Measurements from ENCODE around the gene MTRF1.
"Not testable (repeated sequence)": the region's sequence is repeated elsewhere in the genome, so short reads cannot be mapped to it uniquely, and the experiment has no call there.

The MTRF1 gene

GRCh38 chr13:41293272-41293671, 29.9 kb upstream of the MTRF1 start:
- peaks cover 8% of the 10 kb centered on the region for H3K36me3 Mint-ChIP-seq
- H3K27ac Mint-ChIP-seq, result no peak overlapping the region
- H3K4me3 Mint-ChIP-seq, result no peak overlapping the region
- ATAC-seq, result no peak
- peaks cover 14% of the 10 kb centered on the region for H3K27me3 Mint-ChIP-seq
- H3K4me1 Mint-ChIP-seq, result no peaks in the 10 kb centered on the region
- H3K9me3 Mint-ChIP-seq, result peaks cover 3% of the 10 kb centered on the region

GRCh38 chr13:41291246-41291645, 27.9 kb upstream of the MTRF1 start:
- peaks cover 3% of the 10 kb centered on the region for H3K9me3 Mint-ChIP-seq
- peaks cover 13% of the 10 kb centered on the region for H3K27me3 Mint-ChIP-seq
- no peak for ATAC-seq
- peaks cover 8% of the 10 kb centered on the region for H3K36me3 Mint-ChIP-seq
- H3K27ac Mint-ChIP-seq, result no peak overlapping the region
- no peaks in the 10 kb centered on the region for H3K4me1 Mint-ChIP-seq
- no peak overlapping the region for H3K4me3 Mint-ChIP-seq

- ATAC-seq, result no peak
- peaks cover 8% of the 10 kb centered on the region for H3K36me3 Mint-ChIP-seq
- H3K4me1 Mint-ChIP-seq, result no peaks in the 10 kb centered on the region
- H3K9me3 Mint-ChIP-seq, result peaks cover 2% of the 10 kb centered on the region
- peaks cover 13% of the 10 kb centered on the region for H3K27me3 Mint-ChIP-seq
- H3K4me3 Mint-ChIP-seq, result no peak overlapping the region
- no peak overlapping the region for H3K27ac Mint-ChIP-seq
Observed at GRCh38 chr13:41289463-41289881, 26.1 kb upstream of the MTRF1 start.

GRCh38 chr13:41286370-41286769, 23.0 kb upstream of the MTRF1 start:
- no peaks in the 10 kb centered on the region for H3K9me3 Mint-ChIP-seq
- H3K27me3 Mint-ChIP-seq, result peaks cover 4% of the 10 kb centered on the region
- peaks cover under 1% of the 10 kb centered on the region for H3K36me3 Mint-ChIP-seq
- no peak for ATAC-seq
- no peak overlapping the region for H3K4me3 Mint-ChIP-seq
- H3K4me1 Mint-ChIP-seq, result peaks cover 8% of the 10 kb centered on the region
- no peak overlapping the region for H3K27ac Mint-ChIP-seq

GRCh38 chr13:41284512-41285288, 21.3 kb upstream of the MTRF1 start:
- H3K27ac Mint-ChIP-seq, result no peak overlapping the region
- H3K36me3 Mint-ChIP-seq, result no peaks in the 10 kb centered on the region
- H3K27me3 Mint-ChIP-seq, result no peaks in the 10 kb centered on the region
- H3K4me1 Mint-ChIP-seq, result peaks cover 8% of the 10 kb centered on the region
- ATAC-seq, result no peak
- H3K9me3 Mint-ChIP-seq, result no peaks in the 10 kb centered on the region
- H3K4me3 Mint-ChIP-seq, result no peak overlapping the region

GRCh38 chr13:41282129-41282571, 18.8 kb upstream of the MTRF1 start:
- Mint-ChIP-seq H3K27ac (no peak overlapping the region), H3K4me3 (no peak overlapping the region), H3K4me1 (peaks cover 8% of the 10 kb centered on the region), H3K36me3 (no peaks in the 10 kb centered on the region), H3K27me3 (no peaks in the 10 kb centered on the region), H3K9me3 (no peaks in the 10 kb centered on the region)
- peak; percentile 67 for ATAC-seq

- not testable (repeated sequence) for H3K36me3 Mint-ChIP-seq, ATAC-seq, H3K4me3 Mint-ChIP-seq, H3K9me3 Mint-ChIP-seq, H3K4me1 Mint-ChIP-seq, H3K27ac Mint-ChIP-seq, H3K27me3 Mint-ChIP-seq
Observed at GRCh38 chr13:41279156-41279555, 15.8 kb upstream of the MTRF1 start.

GRCh38 chr13:41276824-41277223, 13.4 kb upstream of the MTRF1 start:
- H3K4me1 Mint-ChIP-seq, result peaks cover 5% of the 10 kb centered on the region
- no peak overlapping the region for H3K27ac Mint-ChIP-seq
- H3K27me3 Mint-ChIP-seq, result no peaks in the 10 kb centered on the region
- no peak for ATAC-seq
- H3K4me3 Mint-ChIP-seq, result no peak overlapping the region
- no peaks in the 10 kb centered on the region for H3K36me3 Mint-ChIP-seq
- no peaks in the 10 kb centered on the region for H3K9me3 Mint-ChIP-seq

- no peaks in the 10 kb centered on the region for H3K9me3 Mint-ChIP-seq
- no peak overlapping the region for H3K4me3 Mint-ChIP-seq
- peaks cover 14% of the 10 kb centered on the region for H3K4me1 Mint-ChIP-seq
- ATAC-seq, result no peak
- H3K36me3 Mint-ChIP-seq, result no peaks in the 10 kb centered on the region
- no peaks in the 10 kb centered on the region for H3K27me3 Mint-ChIP-seq
- H3K27ac Mint-ChIP-seq, result no peak overlapping the region
Observed at GRCh38 chr13:41274881-41275280, 11.5 kb upstream of the MTRF1 start.

- peaks cover 14% of the 10 kb centered on the region for H3K4me1 Mint-ChIP-seq
- no peaks in the 10 kb centered on the region for H3K36me3 Mint-ChIP-seq
- no peak overlapping the region for H3K27ac Mint-ChIP-seq
- no peak overlapping the region for H3K4me3 Mint-ChIP-seq
- H3K9me3 Mint-ChIP-seq, result no peaks in the 10 kb centered on the region
- no peaks in the 10 kb centered on the region for H3K27me3 Mint-ChIP-seq
- ATAC-seq, result no peak
Observed at GRCh38 chr13:41273831-41274441, 10.6 kb upstream of the MTRF1 start.

GRCh38 chr13:41271456-41272285, 8.3 kb upstream of the MTRF1 start:
- peak; percentile 62 for ATAC-seq
- Mint-ChIP-seq H3K36me3 (no peaks in the 10 kb centered on the region), H3K27ac (peak overlapping the region; percentile 77), H3K4me1 (peaks cover 14% of the 10 kb centered on the region), H3K27me3 (no peaks in the 10 kb centered on the region), H3K9me3 (no peaks in the 10 kb centered on the region), H3K4me3 (no peak overlapping the region)

GRCh38 chr13:41268764-41269163, 5.4 kb upstream of the MTRF1 start:
- Mint-ChIP-seq H3K9me3 (no peaks in the 10 kb centered on the region), H3K4me1 (peaks cover 14% of the 10 kb centered on the region)

GRCh38 chr13:41267106-41267505, 3.7 kb upstream of the MTRF1 start:
- ATAC-seq, result no peak
- Mint-ChIP-seq H3K27ac (no peak overlapping the region), H3K9me3 (no peaks in the 10 kb centered on the region), H3K36me3 (no peaks in the 10 kb centered on the region), H3K4me3 (no peak overlapping the region), H3K27me3 (no peaks in the 10 kb centered on the region), H3K4me1 (peaks cover 21% of the 10 kb centered on the region)

More at GRCh38 chr13:41268764-41269163, 5.4 kb upstream of the MTRF1 start:
- Mint-ChIP-seq H3K36me3 (no peaks in the 10 kb centered on the region), H3K27ac (no peak overlapping the region), H3K4me3 (no peak overlapping the region), H3K27me3 (no peaks in the 10 kb centered on the region)
- ATAC-seq, result no peak

- Mint-ChIP-seq H3K27ac (no peak overlapping the region), H3K36me3 (peaks cover 40% of the 10 kb centered on the region), H3K4me3 (no peak overlapping the region), H3K4me1 (peaks cover 22% of the 10 kb centered on the region), H3K9me3 (no peaks in the 10 kb centered on the region), H3K27me3 (no peaks in the 10 kb centered on the region)
- ATAC-seq, result no peak
Observed at GRCh38 chr13:41259875-41260501, 3.4 kb downstream of the MTRF1 start.

GRCh38 chr13:41257535-41257934, 5.8 kb downstream of the MTRF1 start:
- no peak overlapping the region for H3K27ac Mint-ChIP-seq
- H3K4me3 Mint-ChIP-seq, result no peak overlapping the region
- no peak for ATAC-seq
- peaks cover 17% of the 10 kb centered on the region for H3K4me1 Mint-ChIP-seq
- peaks cover 57% of the 10 kb centered on the region for H3K36me3 Mint-ChIP-seq
- H3K9me3 Mint-ChIP-seq, result no peaks in the 10 kb centered on the region
- no peaks in the 10 kb centered on the region for H3K27me3 Mint-ChIP-seq
